CD4-positive, CD25-positive, alpha-beta regulatory T cell (primary cell): ENCODE results near the gene TOMT. TPM values are rescaled to one million over a fixed set of nuclear protein-coding genes. Genes with fewer than 3 reads are reported as not detected.

Source experiments
- ATAC-seq, 2 donors: fragments of 150-1000 bp; cut with Tn5 transposase; one replicate each; pipeline ENCODE4 v1.10.0; 2021; ENCODE audit warnings: low read depth in 2 of 2, moderate number of reproducible peaks in 2 of 2, moderate library complexity in 1 of 2
- DNase-seq, 3 donors: peaks; one replicate each; pipeline versions ENCODE4 v3.0.0 to v3.0.0-alpha.2; 2012 to 2022; ENCODE audit warnings: mixed read lengths in 1 of 3
- H3K27ac ChIP-seq: one replicate; pipeline ENCODE4 v1.7.0; 2013; ENCODE audit warnings: mild to moderate bottlenecking, low read length; ENCODE audit not compliant: insufficient read depth, poor library complexity, severe bottlenecking
- H3K27me3 ChIP-seq: one replicate; pipeline ENCODE4 v1.7.0; 2013; ENCODE audit warnings: low read length; ENCODE audit not compliant: control insufficient read depth, insufficient read depth
- H3K36me3 ChIP-seq: one replicate; pipeline ENCODE4 v1.7.0; 2013; ENCODE audit warnings: mild to moderate bottlenecking, low read length, moderate library complexity; ENCODE audit not compliant: control insufficient read depth, insufficient read depth
- H3K4me1 ChIP-seq: 2 replicates; pipeline ENCODE4 v1.7.0; 2013; ENCODE audit warnings: mild to moderate bottlenecking, low read length; ENCODE audit not compliant: insufficient read depth, control insufficient read depth, poor library complexity, severe bottlenecking
- H3K4me3 ChIP-seq: one replicate; pipeline ENCODE4 v1.7.0; 2013; ENCODE audit warnings: low read depth, mild to moderate bottlenecking, low read length, moderate library complexity
- H3K9me3 ChIP-seq, 2 experiments: 1 replicate in 1 of 2; 2 replicates in 1 of 2; pipeline ENCODE4 v1.7.0; 2013; ENCODE audit warnings: low read length in 2 of 2, mild to moderate bottlenecking in 1 of 2, moderate library complexity in 1 of 2; ENCODE audit not compliant: control insufficient read depth in 2 of 2
- H3K27ac Mint-ChIP-seq, 3 donors: one replicate each; pipeline ENCODE4 v1.8.0; 2020 to 2022; ENCODE audit warnings: mild to moderate bottlenecking in 3 of 3, mixed read lengths in 3 of 3, moderate library complexity in 2 of 3
- H3K27me3 Mint-ChIP-seq: one replicate; pipeline ENCODE4 v1.8.0; 2022; ENCODE audit warnings: mild to moderate bottlenecking, mixed read lengths
- H3K36me3 Mint-ChIP-seq: one replicate; pipeline ENCODE4 v1.8.0; 2020; ENCODE audit warnings: mixed read lengths
- H3K4me1 Mint-ChIP-seq, 4 donors: one replicate each; pipeline ENCODE4 v1.8.0; 2020 to 2022; ENCODE audit warnings: mixed read lengths in 4 of 4, mild to moderate bottlenecking in 1 of 4
- H3K4me3 Mint-ChIP-seq, 4 donors: one replicate each; pipeline ENCODE4 v1.8.0; 2020 to 2022; ENCODE audit warnings: mild to moderate bottlenecking in 4 of 4, mixed read lengths in 4 of 4, moderate library complexity in 3 of 4
- H3K9me3 Mint-ChIP-seq, 7 donors: one replicate each; pipeline ENCODE4 v1.8.0; 2020 to 2022; ENCODE audit warnings: mixed read lengths in 7 of 7, mild to moderate bottlenecking in 3 of 7, moderate library complexity in 2 of 7
- polyA plus RNA-seq, 4 donors: library from polyadenylated mRNA; unstranded; fragments of 300-500 nt; fragmentation: Illumina TruSeq; gene quantifications; one replicate each; pipeline ENCODE4 v1.2.3, GENCODE V29; 2021
- total RNA-seq: library from RNA; stranded (reverse); gene quantifications from one replicate; pipeline ENCODE4 v1.2.3, GENCODE V29; 2022

TOMT gene
- total and polyA plus RNA-seq, 5 donors from 2014 or later, result not detected

DNA sequence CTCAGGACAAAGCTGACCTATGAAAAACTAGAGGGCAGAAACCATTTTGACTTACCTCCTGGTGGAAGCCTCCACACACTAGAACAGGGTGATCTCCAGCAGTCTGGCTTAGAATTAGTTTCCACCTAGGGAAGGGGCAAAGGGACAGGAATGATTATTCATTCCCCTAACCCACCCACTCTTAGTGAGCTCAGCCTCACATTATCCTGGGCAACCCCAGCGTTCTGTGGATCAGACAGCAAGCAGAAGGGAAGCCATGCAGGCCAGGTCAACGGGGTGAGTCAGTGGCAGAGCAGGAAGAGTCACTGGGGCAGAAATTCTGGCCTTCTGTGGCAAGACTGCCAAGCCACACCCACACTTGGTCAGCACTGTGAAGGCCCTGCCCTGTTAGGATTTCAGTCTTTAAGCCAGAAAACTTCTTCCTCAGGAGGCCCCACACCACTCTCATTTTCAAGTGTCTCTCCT, 35.9 kb upstream of the TOMT start:
- Histone ChIP-seq H3K4me1 (peaks cover 9% of the 10 kb centered on the region), H3K4me3 (no peak overlapping the region), H3K27ac (no peak overlapping the region), H3K9me3 (no peaks in the 10 kb centered on the region), H3K27me3 (no peaks in the 10 kb centered on the region), H3K36me3 (peaks cover 2% of the 10 kb centered on the region)
- H3K36me3 Mint-ChIP-seq, result peaks cover 32% of the 10 kb centered on the region
- ATAC-seq (peak; percentile 41 to 42), DNase-seq (no peak)
- peaks cover 18 to 51% (median 40%) of the 10 kb centered on the region in 4 donors for H3K4me1 Mint-ChIP-seq
- H3K27me3 Mint-ChIP-seq, result peaks cover 4% of the 10 kb centered on the region
- H3K27ac Mint-ChIP-seq, result peak overlapping the region; percentile 8 to 83 (median 61)
- H3K9me3 Mint-ChIP-seq, result no peaks in the 10 kb centered on the region
- peak overlapping the region in 1 of 4 donors; percentile 10 for H3K4me3 Mint-ChIP-seq

DNA sequence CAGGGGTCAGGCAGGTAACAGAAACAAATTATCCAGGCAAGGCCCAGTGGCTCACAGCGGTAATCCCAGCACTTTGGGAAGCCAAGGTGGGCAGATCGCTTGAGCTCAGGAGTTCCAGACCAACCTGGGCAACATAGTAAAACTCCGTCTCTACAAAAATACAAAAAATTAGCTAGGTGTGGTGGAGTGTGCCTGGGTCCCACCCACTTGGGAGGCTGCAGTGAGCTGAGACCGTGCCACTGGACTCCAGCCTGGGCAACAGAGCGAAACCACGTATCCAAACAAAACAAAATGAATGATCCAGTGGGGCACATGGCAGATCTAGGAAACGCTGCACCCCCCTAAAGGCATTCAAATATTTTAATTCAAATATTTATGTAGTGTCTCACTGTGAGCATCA, 35.2 kb upstream of the TOMT start:
- Histone ChIP-seq H3K36me3 (peaks cover 2% of the 10 kb centered on the region), H3K27ac (no peak overlapping the region), H3K4me1 (peaks cover 9% of the 10 kb centered on the region), H3K27me3 (no peaks in the 10 kb centered on the region), H3K9me3 (no peaks in the 10 kb centered on the region), H3K4me3 (no peak overlapping the region)
- H3K27me3 Mint-ChIP-seq, result peaks cover 4% of the 10 kb centered on the region
- ATAC-seq, result no peak
- H3K36me3 Mint-ChIP-seq, result peaks cover 32% of the 10 kb centered on the region
- DNase-seq, result no peak
- H3K4me3 Mint-ChIP-seq, result no peak overlapping the region
- peak overlapping the region in 2 of 3 donors; percentile 35 to 83 for H3K27ac Mint-ChIP-seq
- no peaks in the 10 kb centered on the region for H3K9me3 Mint-ChIP-seq
- H3K4me1 Mint-ChIP-seq, result peaks cover 23 to 57% (median 44%) of the 10 kb centered on the region in 4 donors

DNA sequence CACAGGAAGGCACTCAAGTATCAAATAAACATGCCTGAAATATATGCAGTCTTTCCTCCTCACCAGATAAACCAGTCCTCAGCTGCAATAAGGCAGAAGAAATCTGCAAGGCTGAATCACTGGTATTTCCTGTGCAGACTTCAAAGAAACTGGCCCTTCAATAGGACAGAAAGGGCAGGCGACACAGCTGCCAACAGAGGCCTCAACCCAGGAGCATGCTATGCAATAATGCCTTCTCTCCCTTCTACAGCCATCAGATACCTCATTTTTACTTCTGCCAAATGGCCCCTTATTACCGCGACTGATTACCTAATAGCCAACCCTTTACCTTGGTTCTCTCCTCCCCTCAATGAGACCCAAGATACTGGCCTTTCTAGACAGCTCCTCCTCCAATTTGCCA, 33.4 kb upstream of the TOMT start:
- peak overlapping the region; percentile 27 to 82 (median 41) for H3K27ac Mint-ChIP-seq
- Histone ChIP-seq H3K4me1 (peaks cover 9% of the 10 kb centered on the region), H3K27ac (no peak overlapping the region), H3K9me3 (no peaks in the 10 kb centered on the region), H3K4me3 (peak overlapping the region; percentile 29), H3K27me3 (no peaks in the 10 kb centered on the region), H3K36me3 (no peaks in the 10 kb centered on the region)
- no peaks in the 10 kb centered on the region for H3K9me3 Mint-ChIP-seq
- DNase-seq (peak in 1 of 3 donors; percentile 55), ATAC-seq (peak; percentile 63 to 66)
- H3K27me3 Mint-ChIP-seq, result peaks cover 4% of the 10 kb centered on the region
- peaks cover 31% of the 10 kb centered on the region for H3K36me3 Mint-ChIP-seq
- peak overlapping the region in 1 of 4 donors; percentile 40 for H3K4me3 Mint-ChIP-seq
- H3K4me1 Mint-ChIP-seq, result peaks cover 31 to 69% (median 53%) of the 10 kb centered on the region in 4 donors

DNA sequence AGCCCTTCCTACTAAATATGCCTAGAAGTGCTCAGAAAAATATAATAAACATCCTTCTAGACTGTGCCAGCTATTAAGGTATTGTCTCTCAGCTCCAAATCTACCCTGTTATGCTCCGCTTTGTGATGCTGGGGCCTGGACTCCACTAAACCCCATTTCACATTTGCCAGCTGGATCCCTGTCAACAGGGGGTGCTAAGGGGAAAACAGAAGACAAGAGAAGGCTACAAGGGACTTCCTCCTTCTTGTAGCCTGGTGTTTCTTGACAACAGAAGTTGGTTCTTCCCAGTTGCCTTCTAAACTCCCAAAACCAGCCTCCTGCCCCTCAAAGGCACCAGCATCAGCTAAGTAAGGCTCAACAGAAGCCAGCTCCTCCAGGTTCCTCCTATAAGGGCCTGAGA, 30.6 kb upstream of the TOMT start:
- H3K4me1 Mint-ChIP-seq, result peaks cover 22 to 73% (median 53%) of the 10 kb centered on the region in 4 donors
- Histone ChIP-seq H3K4me1 (peaks cover 17% of the 10 kb centered on the region), H3K4me3 (no peak overlapping the region), H3K27me3 (no peaks in the 10 kb centered on the region), H3K36me3 (no peaks in the 10 kb centered on the region), H3K27ac (no peak overlapping the region), H3K9me3 (no peaks in the 10 kb centered on the region)
- no peaks in the 10 kb centered on the region for H3K9me3 Mint-ChIP-seq
- ATAC-seq (no peak), DNase-seq (peak in 1 of 3 donors; percentile 22)
- peaks cover 4% of the 10 kb centered on the region for H3K27me3 Mint-ChIP-seq
- H3K4me3 Mint-ChIP-seq, result peak overlapping the region in 1 of 4 donors; percentile 26
- H3K36me3 Mint-ChIP-seq, result peaks cover 18% of the 10 kb centered on the region
- peak overlapping the region in 2 of 3 donors; percentile 43 to 85 for H3K27ac Mint-ChIP-seq

DNA sequence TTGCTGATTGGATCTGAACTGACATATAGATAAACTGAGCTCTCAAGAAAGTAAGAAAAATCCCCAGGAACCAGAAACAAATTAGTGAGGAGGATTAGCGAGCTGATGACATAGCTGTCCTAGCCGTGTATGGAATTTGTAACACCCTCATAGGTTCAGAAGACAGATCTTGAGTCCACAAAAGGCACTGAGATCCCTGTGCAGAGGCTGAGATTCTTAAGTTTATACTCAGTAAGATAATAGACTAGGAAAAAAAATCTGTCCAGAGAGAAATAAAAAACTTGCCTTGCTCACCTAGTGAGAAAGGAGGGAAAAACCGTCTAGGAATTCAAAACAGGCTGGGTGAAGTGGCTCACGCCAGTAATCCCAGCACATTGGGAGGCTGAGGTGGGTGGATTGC, 30.0 kb upstream of the TOMT start:
- H3K9me3 ChIP-seq, result no peaks in the 10 kb centered on the region
- Mint-ChIP-seq H3K4me1 (peaks cover 20 to 73% (median 53%) of the 10 kb centered on the region in 4 donors), H3K27me3 (peaks cover 4% of the 10 kb centered on the region), H3K36me3 (peaks cover 15% of the 10 kb centered on the region), H3K9me3 (no peaks in the 10 kb centered on the region), H3K4me3 (peak overlapping the region in 1 of 4 donors; percentile 26), H3K27ac (peak overlapping the region in 2 of 3 donors; percentile 43 to 52)
- H3K4me3 ChIP-seq, result no peak overlapping the region
- no peaks in the 10 kb centered on the region for H3K27me3 ChIP-seq
- H3K36me3 ChIP-seq, result no peaks in the 10 kb centered on the region
- H3K27ac ChIP-seq, result no peak overlapping the region
- ATAC-seq, result no peak
- H3K4me1 ChIP-seq, result peaks cover 17% of the 10 kb centered on the region
- DNase-seq, result no peak

DNA sequence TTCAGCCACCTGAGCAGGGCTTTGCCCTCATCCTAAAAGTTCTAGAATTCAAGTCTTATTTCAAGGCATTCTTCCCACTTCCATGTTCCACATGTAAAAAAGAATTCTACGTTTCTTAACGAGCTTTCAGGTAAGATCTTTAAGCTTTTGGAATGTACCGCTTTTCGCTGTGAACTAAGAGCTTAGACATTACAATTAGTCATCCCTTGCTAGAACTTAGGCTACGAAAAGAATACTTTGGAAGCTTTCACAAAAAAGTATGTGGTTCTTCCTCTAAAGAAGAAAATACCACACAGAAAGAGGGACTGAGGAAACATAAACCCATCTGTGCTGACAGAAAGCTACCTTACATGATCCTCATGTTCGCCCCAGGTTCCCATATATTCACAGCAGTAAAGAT, 27.2 kb upstream of the TOMT start:
- Mint-ChIP-seq H3K36me3 (peaks cover 12% of the 10 kb centered on the region), H3K27me3 (peaks cover 4% of the 10 kb centered on the region), H3K9me3 (no peaks in the 10 kb centered on the region), H3K4me3 (peak overlapping the region; percentile 50 to 80 (median 51)), H3K27ac (peak overlapping the region in 2 of 3 donors; percentile 87 to 99), H3K4me1 (peaks cover 30 to 75% (median 54%) of the 10 kb centered on the region in 4 donors)
- no peak overlapping the region for H3K27ac ChIP-seq
- H3K4me1 ChIP-seq, result peaks cover 17% of the 10 kb centered on the region
- DNase-seq (no peak), ATAC-seq (no peak)
- no peaks in the 10 kb centered on the region for H3K9me3 ChIP-seq
- H3K4me3 ChIP-seq, result no peak overlapping the region
- H3K27me3 ChIP-seq, result no peaks in the 10 kb centered on the region
- no peaks in the 10 kb centered on the region for H3K36me3 ChIP-seq

DNA sequence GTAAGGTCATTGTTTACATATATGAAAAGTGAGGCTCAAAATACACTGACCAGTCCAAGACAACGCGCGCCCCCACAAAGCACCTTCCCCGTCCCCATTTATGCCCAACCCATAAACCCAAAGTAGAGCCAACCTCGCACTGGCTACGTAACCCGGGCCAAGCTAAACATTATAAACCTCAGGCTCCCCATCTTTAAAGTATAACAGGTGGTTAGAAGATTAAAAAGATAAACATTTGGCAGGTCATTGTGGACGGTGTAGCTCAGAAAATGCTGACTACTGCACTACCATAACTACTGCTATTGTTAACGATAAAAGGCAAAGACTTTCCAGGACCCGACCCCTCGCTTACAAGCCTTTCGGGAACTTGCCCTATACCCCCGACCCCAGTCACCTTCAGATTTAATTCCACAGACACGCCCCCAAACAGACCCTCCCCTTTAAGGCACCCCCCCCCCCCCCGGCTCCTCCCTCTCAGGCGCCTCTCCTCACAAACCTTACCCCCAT, 25.9 kb upstream of the TOMT start:
- H3K27me3 ChIP-seq, result no peaks in the 10 kb centered on the region

More for the DNA sequence above, 25.9 kb upstream of the TOMT start:
- no peaks in the 10 kb centered on the region for H3K9me3 ChIP-seq
- peak overlapping the region; percentile 91 for H3K27ac ChIP-seq
- H3K4me1 ChIP-seq, result peaks cover 17% of the 10 kb centered on the region
- H3K36me3 ChIP-seq, result no peaks in the 10 kb centered on the region
- ATAC-seq (no peak), DNase-seq (peak in 2 of 3 donors; percentile 28 to 58)
- Mint-ChIP-seq H3K27me3 (no peaks in the 10 kb centered on the region), H3K9me3 (no peaks in the 10 kb centered on the region), H3K27ac (peak overlapping the region; percentile 98 to 99 (median 99)), H3K36me3 (peaks cover 10% of the 10 kb centered on the region), H3K4me3 (peak overlapping the region; percentile 81 to 96 (median 92)), H3K4me1 (peaks cover 31 to 67% (median 55%) of the 10 kb centered on the region in 4 donors)
- H3K4me3 ChIP-seq, result peak overlapping the region; percentile 86
